Posterior vena cava (tissue), 2 donors: ENCODE data around the gene CCDC66. TPM values are rescaled to one million over a fixed set of nuclear protein-coding genes. Genes with fewer than 3 reads are reported as not detected.
"Not testable (repeated sequence)": the region's sequence is repeated elsewhere in the genome, so short reads cannot be mapped to it uniquely, and the experiment has no call there.

Experiments used
- DNase-seq: peaks from one replicate; pipeline ENCODE4 v3.0.0-alpha.2; 2020; ENCODE audit warnings: low spot score
- intact Hi-C, 2 donors: fragments of 100-400 bp; cut with DNase I; formaldehyde crosslinking; loops; one replicate each; pipeline versions ENCODE4 v1.14.1 to v1.14.2; 2022 to 2023
- long read RNA-seq, 2 donors: library from polyadenylated mRNA; unstranded; transcript quantifications; one replicate each; pipeline ENCODE4 v2.0.0, GENCODE V29; 2020 to 2021
- total RNA-seq, 2 donors: library from RNA; stranded (reverse); fragmentation: NEBNext Ultra II Directional; extraction: Animal tissue kit (Norgen Biotek cat#: 25700); gene quantifications; one replicate each; pipeline ENCODE4 v1.2.1, GENCODE V29; 2021
- donor health status: DM: yes; HTN: yes; CAD: no.
- donor health status: DM: yes; HTN: yes; CAD: no.

CCDC66 gene
- 10 to 100 TPM; 25.5 to 26.3 TPM for total RNA-seq
- long read RNA-seq, donor 1, partial matches to known transcripts: 0 of 8 reads
- long read RNA-seq, donor 1, other reads (novel, unspliced or antisense): 7 of 8 reads
- long read RNA-seq, donor 2, partial matches to known transcripts: 5 of 11 reads
- long read RNA-seq, donor 2, other reads (novel, unspliced or antisense): 5 of 11 reads

DNA sequence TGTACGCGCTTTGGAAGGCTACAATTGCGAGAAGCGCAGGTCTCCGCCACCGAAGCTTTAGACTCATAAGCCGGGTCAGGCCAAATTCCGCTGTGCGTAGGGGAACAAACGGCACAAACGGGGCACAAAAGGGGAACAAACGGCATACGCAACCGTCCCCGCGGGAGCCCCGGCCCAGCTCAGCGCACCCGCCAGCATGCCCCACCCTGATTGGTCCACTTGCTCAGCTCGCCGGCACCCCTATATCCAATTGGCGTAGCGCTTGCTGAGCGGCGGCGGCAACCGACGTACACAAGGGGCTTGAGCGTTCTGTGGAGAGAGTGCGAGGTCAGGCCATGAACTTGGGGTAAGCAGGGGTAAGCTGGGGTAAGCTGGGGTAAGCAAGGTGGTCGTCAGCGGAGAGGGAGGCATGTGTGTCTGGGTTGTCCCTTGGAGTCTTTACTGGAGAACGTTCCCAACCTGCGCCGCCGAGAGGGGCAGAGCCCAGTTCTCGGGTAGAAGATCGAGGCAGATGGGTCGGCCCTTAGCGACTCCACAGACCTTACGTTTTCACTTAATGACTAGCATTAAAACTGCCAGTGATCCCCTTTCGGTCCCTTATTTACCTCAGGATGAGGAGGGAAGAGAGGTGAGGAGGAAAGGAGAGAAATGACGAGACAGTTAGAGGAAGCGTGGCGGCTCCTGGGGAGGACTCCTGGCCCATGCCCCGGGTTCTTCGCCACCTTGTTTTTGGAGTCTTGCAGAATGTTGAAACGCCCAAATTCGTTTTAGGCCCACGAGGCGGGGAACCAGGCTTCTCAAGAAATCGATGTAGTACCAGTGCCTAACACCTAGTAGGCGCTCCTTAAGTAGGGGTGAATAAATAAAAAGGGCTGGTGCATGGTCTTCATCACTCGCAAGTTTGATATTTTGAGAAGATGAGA, at the start of gene CCDC66:
Gene CCDC66 (plus strand): TSS at position 268 of the 923 bp plus-strand sequence. CDS start 68 bp downstream, at position 336.
- intact Hi-C loops: no loop called here
- DNase-seq: peak; percentile 98

DNA sequence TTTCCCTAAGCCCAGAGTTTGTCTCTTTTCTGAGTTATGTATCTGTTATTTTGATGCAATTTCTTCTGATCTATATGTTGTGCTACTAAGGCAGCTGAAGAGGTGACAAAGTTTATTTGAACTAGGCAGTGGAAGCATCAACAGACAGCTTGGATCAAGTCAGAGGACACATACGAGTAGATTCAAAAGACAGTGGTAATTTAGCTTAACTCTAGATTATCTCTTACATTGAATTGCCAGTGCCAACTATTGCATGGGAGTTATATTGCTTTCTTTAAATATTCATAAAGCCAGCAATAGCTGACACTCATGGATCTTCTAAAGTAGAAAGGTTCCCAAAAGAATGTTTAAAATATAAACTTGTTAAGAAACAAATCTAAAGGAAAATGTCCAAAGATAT, 37.3 kb upstream of the CCDC66 start:
- intact Hi-C loops: no loop called here
- DNase-seq: no peak

DNA sequence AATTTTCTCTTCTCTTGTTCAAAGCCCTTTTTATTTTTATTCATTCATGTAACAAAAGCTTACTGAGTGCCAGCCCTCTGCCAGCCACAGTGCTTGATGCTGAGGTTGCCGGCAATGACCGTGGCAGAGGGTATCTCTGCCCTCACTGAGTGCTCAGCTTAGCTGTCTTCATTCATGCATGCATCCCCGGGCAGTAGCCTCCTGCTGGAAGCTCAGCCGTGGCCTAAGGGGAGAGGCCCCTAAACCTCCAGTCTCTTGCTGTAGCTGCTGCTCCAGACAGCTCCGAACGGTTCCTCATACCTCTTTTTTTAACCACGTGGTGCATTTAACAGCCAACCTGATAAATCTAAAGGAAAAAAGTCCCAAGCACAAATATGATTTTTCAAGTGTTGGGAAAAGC, 34.6 kb upstream of the CCDC66 start:
- DNase-seq: no peak
- intact Hi-C loops: no loop called here

DNA sequence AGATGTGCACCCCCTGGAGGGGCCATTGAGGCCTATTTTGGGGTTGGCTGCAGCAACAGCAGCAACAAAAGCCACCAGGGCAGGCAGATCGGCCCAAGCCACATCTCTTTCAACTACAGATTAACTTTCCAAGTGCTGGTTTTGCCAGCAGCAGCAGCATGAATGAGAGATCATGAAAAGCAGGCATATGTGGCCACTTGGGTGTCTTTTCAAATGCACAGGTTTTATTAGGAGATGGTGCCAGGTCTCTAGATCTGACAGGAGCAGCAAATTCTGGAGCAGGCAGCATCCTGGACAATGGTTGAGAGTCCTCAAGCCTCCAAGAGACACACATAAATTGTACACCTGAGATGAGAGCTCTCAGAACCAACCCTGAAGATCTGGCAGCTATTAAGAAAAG, 31.7 kb upstream of the CCDC66 start:
- no peak for DNase-seq
- intact Hi-C loops: no loop called here

DNA sequence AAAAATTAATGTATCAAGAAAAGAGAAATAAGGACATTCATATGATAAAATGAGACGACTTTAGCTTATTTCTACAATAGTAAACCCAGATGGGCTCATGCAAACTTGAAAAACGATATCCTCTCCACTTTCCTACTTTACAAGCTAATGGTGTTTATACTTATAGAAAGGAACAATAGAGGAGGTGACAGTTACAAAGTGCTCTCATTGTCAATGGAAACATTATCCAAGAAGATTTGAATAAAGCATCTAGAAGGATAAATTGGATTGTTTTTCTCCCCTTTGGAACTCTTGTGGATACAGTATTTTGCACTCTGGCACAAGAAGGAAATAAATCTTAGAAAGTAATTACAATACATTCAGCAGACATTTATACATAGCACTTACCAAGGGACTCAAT, 20.2 kb upstream of the CCDC66 start:
- no peak for DNase-seq
- intact Hi-C loops: no loop called here

DNA sequence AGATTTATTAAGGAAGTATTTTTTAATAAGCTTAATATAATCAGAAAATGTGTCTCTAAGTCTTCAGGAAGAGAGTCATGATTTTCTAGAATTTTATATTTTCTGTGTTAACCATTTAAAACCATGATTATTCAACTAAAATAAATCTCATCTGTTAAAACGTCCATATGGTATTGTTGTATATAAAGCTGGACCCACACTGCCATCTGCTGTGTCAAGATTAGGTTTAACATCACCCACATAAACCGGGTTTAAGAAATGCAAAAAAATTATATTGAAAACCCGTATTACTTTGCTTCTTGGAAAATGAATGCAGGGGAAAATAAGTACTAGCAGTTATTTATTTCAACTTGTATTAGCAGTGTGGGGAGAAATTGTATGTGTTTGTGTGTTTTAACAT, 9.5 kb upstream of the CCDC66 start:
- intact Hi-C loops: no loop called here
- DNase-seq: no peak

DNA sequence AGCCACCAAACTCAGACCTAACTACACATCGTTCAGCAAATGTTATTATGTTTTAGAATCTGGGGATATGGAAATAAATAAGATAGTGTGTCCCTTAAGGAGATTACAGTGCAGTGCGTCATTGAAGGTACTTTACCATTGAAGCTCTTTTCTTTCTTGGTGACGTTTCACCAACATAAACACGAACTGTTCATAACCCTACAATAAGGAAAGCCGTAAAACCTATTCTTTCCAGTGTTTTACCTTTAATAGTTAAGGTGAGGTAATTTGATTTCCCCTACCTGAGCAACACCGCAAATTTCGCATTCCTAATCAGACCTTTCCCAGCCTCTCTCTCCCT, 826 bp downstream of the CCDC66 start:
- intact Hi-C loops: no loop called here

DNA sequence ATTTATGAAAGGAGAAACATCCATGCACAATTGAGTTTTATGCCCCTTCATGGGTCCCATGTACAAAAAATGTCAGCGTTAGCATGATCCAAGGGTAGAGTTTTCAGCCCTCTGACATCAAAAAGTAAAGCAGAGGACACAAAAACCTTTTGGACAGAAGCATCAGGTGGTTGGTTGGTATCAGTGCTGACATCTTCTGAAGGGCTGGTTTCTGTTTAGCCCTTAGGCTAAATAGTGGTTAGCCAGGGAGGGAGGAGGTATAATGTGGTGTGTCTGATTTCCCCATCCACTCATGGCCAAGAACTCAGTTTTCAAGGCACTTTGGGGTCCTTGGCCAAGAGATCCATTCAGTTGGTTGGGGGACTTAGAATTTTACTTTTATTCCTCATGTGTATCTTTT, 16.5 kb downstream of the CCDC66 start:
- no peak for DNase-seq
- intact Hi-C loops: no loop called here

More for the DNA sequence above, 826 bp downstream of the CCDC66 start:
- DNase-seq: no peak

DNA sequence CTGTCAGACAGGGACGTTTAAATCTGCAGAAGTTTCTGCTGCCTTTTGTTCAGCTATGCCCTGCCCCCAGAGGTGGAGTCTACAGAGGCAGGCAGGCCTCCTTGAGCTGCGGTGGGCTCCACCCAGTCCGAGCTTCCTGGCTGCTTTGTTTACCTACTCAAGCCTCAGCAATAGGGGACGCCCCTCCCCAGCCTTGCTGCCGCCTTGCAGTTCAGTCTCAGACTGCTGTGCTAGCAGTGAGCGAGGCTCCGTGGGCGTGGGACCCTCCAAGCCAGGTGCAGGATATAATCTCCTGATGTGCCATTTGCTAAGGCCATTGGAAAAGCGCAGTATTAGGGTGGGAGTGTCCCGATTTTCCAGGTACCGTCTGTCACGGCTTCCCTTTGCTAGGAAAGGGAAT, 25.0 kb downstream of the CCDC66 start:
- intact Hi-C loops, DNase-seq: not testable (repeated sequence)

DNA sequence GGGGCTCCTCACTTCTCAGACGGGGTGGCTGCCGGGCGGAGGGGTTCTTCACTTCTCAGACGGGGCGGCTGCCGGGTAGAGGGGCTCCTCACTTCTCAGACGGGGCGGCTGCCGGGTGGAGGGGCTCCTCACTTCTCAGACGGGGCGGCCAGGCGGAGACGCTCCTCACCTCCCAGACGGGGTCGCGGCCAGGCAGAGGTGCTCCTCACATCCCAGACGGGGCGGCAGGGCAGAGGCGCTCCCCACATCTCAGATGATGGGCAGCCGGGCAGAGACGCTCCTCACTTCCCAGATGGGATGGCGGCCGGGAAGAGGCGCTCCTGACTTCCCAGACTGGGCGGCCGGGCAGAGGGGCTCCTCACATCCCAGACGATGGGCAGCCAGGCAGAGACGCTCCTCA, 27.3 kb downstream of the CCDC66 start:
- intact Hi-C loops, DNase-seq: not testable (repeated sequence)

DNA sequence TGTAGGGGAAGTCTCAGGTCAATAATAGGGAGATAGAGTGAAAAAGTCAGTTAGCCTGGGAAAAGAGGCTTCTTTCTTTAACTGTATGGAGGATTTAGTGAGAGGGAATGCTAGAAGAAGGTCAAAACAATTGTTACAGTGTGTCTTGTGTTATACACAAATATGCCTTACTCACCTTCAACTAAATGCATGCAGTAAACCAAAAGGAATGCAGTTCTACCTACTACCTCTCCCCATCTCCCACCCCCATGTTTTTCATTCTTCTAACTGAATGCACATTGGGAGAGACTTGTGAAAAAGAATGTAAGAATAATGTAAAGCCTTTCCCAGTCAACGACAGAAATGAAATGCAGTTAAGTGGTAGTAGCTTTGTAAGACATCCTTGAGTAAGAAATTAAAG, 33.8 kb downstream of the CCDC66 start:
- no peak for DNase-seq
- intact Hi-C loops: no loop called here

DNA sequence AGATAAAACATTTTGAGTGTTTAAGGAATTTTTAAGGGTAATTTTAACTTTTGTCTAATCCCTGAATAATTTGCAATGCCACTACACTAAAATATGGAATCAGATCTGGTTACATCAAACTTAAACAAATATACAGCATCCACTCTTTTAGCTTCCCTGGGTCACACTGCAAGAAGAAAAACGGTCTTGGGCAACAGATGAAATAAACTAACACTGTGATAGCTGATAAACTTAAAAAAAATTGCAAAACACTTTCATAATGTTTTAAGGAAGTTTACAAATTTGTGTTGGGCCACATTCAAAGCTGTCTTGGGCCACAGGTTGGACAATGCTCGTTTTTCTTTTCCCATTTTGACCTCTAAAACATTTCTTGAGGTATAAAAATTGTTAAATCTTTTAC, 34.3 kb downstream of the CCDC66 start:
- intact Hi-C loops: no loop called here
- DNase-seq: no peak

DNA sequence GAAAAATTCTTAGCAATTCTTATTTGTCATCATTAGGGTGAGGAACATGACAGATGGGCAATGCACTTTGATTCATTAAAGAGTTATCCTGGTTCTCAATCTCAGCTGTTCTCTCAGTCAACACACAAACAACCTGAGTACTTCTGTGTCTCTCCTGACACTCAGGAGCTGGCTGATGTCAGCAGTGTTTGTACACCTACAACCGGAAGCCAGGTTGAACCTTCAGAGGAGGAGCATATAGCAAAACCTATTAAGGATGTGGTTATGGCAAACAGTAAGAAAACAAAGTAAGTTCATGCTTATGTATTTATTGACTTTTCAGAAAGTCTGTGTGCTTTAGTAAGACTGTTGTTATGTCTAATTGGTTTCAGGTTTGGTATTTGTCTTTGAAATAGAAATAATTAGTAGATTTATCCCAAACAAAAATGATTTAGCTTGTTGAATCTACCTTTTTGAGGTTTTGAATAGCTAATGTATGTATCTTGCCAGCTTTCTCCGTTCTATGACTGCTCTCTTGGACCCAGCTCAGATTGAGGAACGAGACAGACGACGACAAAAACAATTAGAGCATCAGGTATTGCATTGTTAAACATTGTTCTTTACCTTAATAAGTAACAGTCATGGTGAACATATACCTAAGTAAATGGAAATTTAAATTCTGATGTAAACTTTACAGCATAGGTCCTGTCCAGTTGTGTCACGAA, 36.6 kb downstream of the CCDC66 start:
- DNase-seq: no peak
- intact Hi-C loops: no loop called here

DNA sequence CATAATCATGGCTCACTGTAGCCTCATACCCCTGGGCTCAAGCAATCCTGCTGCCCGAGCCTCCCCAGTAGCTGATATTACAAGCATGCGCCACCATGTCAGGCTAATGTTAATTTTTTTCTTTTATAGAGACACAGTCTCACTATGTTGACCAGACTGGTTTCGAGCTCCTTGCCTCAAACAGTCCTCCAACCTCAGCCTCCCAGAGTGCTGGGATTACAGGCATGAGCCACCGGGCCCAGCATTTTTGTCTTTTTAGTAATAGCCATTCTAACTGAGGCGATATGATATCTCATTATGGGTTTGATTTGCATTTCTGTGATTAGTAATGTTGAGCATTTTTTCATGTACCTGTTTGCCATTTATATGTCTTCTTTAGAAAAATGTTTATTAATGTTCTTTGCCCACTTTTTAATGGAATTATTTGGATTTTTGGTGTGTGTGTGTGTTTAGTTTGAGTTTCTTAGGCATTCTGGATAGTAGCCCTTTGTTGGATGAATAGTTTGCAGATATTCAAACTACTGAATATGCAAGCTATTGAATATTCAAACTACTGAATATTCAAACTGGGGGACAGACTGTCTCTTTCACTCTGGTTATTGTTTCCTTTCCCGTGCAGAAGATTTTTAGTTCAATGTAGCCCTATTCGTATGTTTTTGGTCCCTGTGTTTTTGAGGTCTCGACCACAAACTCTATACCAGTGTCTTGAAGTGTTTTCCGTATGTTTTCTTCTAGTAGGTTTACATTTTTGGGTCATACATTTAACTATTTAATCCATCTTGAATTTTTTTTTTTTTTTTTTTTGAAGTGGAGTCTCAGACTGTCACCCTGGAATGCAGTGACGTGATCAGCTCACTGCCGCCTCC, 39.2 kb downstream of the CCDC66 start:
- DNase-seq: no peak
- intact Hi-C loops: no loop called here

DNA sequence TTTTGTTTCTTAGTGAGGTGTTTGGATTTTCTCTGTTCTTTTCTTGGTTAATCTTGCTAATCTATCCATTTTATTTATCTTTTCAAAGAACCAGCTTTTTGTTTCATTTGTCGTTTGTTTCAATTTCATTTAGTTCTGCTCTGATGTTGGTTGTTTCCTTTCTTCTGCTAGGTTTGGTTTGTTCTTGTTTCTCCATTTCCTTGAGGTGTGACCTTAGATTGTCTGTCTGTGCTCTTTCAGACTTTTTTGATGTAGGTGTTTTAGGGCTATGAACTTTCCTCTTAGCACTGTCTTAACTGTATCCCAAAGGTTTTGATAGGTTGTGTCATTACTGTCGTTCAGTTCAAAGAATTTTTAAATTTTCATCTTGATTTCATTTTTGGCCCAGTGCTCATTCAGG, 51.5 kb downstream of the CCDC66 start:
- intact Hi-C loops, DNase-seq: not testable (repeated sequence)

DNA sequence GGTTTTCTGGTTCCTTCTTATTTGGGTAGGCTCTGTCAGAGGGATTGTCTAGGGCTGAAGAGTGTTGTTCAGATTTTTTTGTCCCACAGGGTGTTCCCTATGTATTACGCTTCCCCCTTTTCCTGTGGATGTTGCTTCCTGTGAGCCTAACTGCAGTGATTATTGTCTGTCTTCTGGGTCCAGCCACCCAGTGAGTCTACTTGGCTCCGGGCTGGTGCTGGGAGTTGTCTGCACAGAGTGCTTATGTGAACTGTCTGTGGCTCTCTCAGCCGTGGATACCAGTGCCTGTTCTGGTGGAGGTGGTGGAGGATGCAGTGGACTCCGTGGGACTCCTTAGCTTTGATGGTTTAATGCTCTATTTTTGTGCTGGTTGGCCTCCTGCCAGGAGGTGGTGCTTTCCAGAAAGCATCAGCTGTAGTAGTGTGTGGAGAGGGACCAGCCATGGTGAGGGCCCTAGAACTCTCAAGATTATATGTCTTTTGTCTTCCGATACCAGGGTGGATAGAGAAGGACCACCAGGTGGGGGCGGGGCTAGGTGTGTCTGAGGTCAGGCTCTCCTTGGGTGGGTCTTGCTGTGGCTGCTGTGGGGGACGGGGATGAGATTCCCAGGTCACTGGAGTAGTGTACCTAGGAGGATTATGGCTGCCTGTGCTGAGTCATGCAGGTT, 53.8 kb downstream of the CCDC66 start:
- intact Hi-C loops: no loop called here
- no peak for DNase-seq

DNA sequence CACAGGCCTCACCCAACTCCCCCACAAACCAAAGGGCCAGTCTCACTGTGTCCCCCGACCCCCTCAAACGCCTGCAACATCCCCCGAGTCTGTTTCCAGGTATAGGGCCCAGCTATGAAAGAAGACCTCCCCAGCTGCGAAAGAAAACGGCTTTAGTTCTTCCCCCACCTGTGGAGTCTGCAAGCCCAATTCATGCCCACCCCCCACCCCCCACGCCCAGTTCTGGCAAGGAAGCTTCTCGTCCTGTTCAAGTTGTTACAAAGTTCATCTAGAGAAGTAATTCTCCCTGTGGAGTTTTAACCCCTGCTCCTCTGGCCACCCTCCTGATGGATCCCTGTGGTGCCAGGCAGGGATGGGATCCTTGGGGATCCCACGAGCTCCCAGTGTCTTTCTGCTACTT, 54.4 kb downstream of the CCDC66 start:
- intact Hi-C loops: no loop called here
- DNase-seq: no peak

DNA sequence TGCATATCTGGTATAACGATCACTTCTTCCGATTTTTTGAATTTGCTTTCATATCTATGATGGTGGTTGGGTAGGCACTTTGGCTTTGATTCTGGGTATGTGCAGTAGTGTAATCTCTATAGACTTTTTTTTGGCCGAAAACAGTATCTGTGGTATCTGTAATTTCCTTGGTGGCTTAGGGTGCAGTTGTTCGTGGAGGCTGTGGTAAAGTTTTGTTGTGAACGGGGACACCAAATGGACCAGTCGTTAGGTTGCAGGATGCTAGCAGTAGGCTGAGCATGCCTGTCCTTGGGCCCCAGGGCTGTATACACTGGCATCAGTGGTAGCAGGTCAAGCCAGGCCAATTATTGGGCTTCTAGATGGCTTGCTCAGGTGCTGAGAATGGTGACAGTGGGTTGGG, 55.2 kb downstream of the CCDC66 start:
- no peak for DNase-seq
- intact Hi-C loops: no loop called here

DNA sequence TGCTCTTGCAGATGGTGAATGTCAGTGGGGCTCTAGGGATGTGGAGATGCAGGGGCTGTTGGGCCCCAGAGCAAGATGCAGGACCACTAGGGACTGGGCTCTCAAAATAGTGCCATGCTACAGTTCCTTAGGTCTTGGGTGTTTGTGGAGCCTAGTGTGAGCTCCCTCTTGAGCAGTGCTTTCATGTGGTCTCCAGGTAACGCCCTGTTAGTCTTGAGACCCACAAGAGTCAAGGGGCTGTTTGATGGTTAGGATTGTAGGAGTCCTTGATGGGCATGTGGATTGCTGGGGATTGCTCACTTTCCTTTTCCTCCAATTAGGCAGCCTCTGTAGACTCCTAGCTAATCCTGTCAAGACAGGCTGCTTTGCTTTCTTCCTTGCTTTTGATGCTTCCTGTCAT, 56.0 kb downstream of the CCDC66 start:
- intact Hi-C loops: no loop called here

More for the DNA sequence above, 56.0 kb downstream of the CCDC66 start:
- no peak for DNase-seq
